HG03565 (cell line): ENCODE results near the gene VGLL1.

Experiments used
- ATAC-seq: cut with Tn5 transposase; IDR thresholded peaks from one replicate; pipeline ENCODE4 v1.9.1; 2021; ENCODE audit warnings: mild to moderate bottlenecking, moderate library complexity; ENCODE audit not compliant: unreplicated experiment

Gene VGLL1, protein sequence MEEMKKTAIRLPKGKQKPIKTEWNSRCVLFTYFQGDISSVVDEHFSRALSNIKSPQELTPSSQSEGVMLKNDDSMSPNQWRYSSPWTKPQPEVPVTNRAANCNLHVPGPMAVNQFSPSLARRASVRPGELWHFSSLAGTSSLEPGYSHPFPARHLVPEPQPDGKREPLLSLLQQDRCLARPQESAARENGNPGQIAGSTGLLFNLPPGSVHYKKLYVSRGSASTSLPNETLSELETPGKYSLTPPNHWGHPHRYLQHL

DNA sequence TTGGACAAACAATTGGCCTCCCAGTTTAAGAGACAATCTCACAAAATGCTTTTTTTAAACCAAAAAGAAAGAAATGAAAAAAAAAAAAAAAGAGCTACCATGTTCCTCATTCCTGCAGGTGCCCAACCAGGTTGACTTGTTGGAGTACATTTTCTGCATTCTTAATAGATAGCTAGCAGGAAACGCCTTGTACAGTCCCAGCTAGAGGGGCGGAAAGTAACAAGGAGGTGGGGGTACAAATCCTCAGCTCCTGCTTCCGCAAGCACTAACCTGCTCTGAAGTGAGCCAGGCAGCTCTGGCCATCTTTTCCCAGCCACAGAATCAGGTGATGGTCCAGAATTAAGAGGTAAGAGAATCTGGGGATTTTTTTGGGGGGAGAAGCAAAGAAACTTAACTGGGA lies at the start of gene VGLL1:
Gene VGLL1 (plus strand): TSS at position 265 of the 400 bp plus-strand sequence. CDS start 3,806 bp downstream, outside the sequence.
- ATAC-seq = no peak

DNA sequence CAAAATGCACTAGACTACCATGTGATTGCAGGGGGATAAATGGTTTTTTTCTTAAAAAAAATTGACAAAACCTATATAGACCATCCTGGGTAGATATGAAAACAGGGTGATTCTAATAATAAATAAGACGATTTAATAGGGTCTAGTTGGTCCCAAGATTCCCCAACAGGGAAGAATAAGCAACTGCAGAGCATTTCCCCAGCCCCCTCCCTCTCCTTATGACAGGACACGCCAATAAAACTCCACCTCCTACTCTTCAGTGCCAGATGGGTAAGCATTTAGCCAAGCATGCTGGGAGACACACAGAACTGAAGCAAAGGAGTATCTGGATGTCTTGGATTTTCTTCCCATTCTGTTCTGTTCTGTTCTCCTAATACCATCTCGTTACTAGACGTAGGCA lies 44.4 kb upstream of the VGLL1 start, which contains the start of gene BRS3:
Gene BRS3 (plus strand): TSS at position 301 of the 400 bp plus-strand sequence. CDS start 168 bp downstream, outside the sequence.
- ATAC-seq = no peak

DNA sequence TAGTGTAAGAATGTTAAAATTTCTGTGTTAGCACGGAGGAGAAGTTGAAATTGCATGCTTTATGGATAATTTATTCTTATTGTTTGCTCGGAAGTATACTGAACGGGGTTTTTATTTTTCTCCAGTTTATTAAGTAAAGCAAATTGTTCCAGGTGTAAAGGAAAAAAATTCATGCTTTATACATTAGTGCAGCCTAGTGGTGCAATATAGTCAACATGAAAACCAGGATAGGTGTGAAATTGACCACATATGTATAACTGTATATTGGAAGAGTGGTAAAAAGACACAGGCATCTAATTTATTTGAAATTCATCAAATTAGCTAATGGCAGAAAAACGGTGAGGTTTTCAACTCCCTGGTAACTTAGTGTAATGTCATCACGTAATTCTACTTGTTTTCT lies 43.3 kb upstream of the VGLL1 start:
- no peak for ATAC-seq

DNA sequence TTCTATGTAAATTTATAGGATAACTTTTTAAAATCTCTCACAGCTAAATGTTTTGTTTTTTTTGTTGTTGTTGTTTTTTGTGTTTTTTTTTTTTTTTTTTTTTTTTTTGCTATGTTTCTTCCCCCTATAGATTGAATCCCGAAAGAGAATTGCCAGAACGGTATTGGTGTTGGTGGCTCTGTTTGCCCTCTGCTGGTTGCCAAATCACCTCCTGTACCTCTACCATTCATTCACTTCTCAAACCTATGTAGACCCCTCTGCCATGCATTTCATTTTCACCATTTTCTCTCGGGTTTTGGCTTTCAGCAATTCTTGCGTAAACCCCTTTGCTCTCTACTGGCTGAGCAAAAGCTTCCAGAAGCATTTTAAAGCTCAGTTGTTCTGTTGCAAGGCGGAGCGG lies 40.2 kb upstream of the VGLL1 start:
- no peak for ATAC-seq

DNA sequence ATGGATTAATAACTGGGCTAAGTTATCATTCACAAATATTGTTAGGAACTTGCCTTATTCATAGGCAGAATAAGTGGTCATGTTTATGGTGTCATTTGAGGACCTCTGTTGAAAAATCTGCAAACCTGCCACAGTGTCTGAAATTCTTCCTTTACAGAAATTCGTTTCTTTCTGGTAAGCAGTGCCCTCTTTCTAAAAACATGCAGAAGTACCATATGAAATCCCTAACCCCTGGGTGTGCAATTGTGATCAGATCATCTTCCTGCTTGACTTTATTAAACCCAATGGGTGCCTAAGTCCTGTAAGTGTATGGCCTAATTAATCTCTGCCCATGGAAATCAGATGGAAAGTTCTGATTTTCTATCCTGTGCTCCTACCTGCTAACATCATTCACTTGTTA lies 39.0 kb upstream of the VGLL1 start:
- ATAC-seq = no peak

DNA sequence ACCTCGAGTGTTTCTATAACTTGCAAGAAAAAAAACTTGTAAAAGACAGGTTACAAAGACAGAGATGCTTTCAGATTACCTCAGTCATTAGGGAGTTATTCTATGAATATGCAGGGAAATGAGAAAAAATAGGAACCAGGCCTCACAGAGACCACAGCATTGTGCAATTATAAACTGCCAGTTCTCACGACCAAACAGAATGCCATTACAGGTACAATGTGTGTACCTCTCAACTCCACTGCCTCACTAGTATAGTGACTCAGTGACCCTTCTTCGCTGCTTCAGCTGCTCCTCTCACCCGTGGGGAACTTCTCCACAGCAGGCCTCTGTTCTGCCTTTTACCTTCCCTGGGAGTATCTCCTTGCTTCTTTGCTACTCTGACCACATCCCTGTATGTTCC lies 37.0 kb upstream of the VGLL1 start:
- no peak for ATAC-seq

DNA sequence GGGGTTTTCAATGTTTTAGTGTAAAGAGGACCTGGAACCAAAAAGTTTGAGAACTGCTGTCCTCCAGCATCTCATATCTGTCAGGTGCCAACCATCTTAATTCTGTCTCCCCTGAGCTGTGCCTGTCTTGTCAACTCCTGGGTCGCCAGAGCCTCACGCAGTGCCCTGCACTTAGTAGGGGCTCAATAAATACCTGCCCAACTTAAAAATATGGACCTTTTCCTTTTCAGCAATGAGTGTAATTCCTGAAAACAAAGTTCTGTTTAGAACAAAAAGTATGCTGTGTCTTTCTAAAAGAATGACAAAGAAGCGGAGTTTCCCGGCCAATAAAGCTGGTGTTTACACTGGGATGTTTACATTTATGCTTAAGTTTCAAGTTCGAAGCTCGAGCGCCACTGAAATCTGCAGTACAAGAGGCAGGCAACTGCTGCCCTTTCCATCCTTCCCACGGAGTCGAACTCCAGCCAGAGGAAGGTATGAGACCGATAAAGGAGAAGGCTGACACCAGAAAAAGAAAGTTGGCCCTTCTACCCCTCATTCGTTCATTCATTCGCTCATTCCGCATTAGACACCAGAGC lies 35.7 kb upstream of the VGLL1 start:
- ATAC-seq = no peak

DNA sequence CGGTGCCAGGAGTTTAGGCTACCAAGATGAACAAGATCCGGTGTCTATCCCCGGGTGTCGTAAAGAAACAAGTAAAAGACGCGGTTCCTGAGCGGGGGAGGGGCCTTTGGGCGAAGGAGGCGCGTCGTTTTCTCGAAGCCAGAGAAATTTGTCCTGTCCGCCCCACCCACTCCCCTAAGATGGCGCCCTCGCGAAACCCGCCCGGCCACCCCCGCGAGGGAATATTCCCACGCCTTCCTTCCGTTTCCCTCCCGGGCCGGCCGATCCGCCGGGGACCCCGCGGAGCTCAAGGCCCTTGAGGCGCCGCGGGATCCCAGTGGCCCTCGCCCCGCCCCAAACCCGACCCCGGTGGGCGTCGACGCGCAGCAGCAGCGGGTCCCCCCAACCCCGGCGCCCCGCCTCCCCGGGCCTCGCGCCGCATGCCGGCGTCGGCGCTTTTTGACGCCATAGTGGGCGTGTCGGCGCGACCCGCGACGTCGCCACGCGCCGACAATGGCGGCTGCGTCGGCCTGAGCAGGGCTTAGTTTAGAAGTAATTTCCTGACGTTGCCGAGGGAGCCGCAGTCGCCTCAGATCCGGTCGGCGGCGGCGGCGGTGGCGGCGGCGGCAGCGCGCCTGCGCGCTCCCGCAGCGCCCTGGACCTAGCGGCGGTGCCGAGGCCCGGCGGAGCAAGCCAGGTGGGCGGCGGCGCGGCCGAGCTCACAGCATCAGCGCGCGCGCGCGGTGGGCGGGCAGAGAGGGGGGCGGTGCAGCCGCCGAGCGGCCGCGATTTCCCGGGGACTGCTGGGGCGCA lies 35.1 kb upstream of the VGLL1 start:
- peak; percentile 75 for ATAC-seq

DNA sequence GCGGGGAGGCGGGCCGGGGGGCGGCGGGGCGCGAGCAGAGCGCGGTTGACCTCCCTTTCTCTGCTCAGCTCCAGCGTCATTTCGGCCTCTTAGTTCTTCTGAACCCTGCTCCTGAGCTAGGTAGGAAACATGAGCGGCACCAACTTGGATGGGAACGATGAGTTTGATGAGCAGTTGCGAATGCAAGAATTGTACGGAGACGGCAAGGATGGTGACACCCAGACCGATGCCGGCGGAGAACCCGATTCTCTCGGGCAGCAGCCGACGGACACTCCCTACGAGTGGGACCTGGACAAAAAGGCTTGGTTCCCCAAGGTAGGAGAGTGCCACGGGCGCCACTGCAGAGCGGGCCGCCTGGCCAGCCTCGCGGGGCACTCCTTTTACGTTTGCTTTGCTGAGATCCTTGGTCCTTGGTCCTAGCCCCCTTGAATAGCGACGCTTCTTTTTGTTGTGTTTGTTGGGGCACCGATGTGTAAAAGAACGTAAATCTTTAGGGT lies 34.4 kb upstream of the VGLL1 start, which contains the start of gene HTATSF1:
Gene HTATSF1 (plus strand): TSS at position 37 of the 497 bp plus-strand sequence. CDS start 93 bp downstream, at position 130.
- ATAC-seq = peak; percentile 3

DNA sequence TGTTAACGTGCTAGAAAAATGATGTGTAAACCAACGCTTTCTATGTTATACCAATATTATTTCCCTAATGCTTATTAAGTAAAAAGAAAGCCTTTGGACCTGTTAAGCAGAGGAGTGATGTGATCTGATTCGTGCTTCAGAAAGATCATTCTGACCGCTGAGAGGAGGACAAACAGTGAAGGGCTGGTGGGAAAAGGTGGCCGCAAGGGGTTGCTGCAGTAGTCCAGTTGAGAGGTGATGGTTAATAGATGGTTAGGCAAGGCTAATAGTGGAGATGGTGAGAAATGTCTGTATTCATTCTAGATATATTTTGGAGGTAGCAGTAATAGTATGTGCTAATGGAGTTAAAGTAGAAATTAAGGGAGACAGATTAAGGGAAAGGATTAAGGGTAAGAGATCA lies 12.9 kb upstream of the VGLL1 start:
- no peak for ATAC-seq

DNA sequence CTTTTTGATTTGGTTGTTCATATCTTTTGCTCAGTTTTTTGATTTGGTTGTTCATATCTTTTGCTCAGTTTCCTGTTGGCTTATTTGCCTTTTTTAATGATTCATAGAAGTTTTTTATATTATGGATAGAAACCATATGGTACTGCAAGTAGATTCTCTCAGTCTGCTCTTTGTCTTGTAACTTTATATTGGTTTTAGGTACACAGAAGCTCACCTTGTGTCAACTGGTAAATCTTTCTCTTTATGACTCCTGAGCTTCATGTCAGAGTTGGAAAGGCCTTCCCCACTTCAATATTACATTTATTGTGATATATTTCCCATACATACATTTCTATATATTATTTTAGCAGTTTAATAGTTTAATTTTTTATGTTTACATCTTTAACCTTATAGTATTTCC lies 8.2 kb upstream of the VGLL1 start:
- no peak for ATAC-seq

DNA sequence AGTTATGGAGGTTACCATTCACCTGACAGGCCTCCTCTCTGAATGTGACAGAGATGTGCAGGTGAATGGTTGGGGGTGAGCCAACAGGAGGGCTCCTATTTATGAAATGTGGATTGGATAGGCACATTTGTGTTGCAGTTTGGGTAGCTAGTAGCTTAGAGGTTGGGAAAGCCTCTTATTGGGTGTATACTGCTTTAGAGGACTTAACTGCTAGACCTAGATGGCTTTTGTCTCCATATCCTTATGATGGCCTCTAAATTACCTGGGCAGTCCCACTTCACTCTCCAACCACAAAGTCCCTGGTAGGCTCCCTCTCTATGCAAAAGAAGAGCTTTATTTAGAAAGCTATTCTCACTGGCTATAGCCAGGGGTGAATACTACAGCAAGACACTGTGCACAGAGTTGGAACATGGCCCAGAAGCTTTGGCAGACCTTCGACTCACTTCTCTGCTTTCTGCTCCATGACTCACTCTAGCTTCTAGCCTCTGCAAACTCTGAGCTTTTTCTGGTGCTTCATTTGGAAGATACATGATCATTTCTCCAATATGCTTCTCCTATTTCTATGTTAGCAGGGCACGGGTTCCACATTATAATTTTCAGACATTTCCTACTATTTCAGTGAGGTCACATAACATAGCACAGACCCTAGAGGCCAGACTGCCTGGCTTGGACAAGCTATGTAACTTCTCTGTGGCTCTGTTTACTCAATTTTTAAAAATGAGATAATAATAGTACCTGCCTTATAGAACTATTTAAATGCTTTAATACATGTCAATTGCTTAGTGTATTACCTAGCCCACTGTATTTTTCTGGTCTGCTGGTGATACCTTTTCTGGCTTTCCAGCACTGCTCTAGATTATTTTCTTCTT lies 6.0 kb upstream of the VGLL1 start:
- ATAC-seq = no peak

DNA sequence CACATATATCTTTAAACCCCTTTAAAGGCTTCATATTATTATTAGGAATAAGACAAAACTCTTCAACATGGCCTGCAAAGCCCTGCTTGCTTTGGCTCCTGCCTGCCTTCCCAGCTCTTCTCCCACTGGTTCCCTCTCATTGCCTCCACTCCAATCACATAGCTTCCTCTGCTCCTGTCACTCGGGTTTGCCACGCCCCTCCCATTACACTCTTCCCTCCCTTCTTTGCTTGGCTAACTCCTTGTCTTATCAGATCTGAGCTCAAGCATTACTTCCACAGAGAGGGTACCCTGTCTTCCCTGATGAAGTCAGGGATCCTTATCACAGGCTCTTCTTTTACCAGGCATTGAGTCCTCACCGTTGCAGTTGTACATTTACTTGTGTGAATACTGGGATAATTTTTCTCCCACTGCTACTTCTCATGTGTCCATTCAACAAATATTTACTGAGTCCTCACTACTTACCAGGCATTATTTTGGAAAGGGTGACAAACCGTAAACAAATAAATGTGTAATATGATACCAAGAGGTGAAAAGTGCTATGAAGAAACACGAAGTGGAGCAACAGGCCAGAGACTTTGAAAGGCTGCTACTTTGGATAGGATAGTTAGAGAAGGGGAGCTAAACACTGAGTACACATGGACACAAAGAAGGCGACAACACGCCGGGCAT lies 3.2 kb upstream of the VGLL1 start:
- no peak for ATAC-seq

DNA sequence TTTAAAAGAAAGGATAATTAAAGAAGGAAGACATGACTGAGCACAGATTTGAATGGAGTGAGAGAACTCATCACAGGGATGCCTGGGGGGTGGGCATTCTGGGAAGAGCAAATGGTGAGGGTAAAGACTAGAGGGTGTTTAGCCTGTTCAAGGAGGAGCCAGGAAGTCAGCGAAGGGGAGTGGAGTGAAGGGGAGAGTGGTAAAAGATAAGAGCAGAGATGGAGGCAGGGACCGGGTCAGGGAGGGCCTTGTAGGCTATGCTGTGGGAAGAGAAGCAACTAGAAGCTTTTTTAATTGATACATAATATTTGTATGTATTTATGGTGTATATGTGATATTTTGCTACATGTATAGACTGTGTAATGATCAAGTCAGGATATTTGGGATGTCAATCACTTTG lies 2.2 kb upstream of the VGLL1 start:
- no peak for ATAC-seq

DNA sequence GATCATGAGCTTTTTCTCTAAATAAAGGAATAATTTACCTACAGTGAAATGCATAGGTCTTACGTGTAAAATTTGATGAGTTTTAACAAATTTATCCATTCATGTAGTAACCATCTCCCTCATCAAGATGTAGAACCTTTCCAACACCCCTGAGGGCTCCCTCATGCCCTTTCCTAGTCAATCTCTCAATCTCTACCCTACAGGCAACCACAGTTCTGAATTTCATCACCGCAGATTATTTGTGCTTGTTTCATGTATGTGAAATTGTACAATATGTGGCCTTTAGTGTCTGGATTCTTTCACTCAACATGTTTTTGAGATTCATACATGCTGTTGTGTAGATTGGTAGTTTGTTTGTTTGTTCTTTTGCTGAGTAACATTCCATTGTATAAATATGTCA lies 2.1 kb downstream of the VGLL1 start:
- no peak for ATAC-seq

DNA sequence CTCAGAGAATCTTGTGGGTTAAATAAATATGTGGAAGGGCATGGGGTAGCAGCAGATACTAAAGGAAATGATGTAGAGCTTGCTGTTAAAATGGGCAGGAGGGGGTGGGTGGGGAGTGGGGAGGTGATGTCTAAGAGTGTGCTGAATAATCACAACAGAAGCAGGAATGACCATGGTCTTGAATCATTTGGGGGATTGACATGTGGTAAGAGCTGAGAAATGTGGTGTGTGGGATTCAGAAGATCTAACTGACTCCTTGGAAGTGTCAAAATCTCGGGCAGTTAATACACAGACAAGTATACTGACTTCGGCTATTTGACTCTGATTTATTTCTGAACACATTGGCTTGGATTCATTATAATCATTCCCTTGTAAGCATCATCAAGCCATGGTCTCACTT lies 6.8 kb downstream of the VGLL1 start:
- no peak for ATAC-seq

DNA sequence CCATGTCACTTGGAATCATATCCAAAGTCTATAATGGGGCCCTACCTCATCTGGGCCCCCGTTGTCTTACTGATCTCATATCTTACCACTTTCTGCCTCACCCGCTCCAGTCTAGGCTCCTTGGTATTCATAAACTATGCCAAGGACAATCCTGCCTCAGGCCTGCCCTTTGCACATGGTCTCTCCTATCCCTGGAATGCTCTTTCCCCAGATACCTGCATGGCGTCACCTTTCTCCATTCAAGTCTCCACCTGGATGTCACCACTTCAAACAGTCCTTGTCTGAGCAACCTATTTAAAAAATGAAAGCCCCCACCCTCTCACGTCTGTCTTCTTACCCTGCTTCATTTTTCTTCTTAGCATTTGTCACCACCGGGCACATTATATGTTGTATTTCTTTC lies 8.2 kb downstream of the VGLL1 start:
- ATAC-seq = no peak

DNA sequence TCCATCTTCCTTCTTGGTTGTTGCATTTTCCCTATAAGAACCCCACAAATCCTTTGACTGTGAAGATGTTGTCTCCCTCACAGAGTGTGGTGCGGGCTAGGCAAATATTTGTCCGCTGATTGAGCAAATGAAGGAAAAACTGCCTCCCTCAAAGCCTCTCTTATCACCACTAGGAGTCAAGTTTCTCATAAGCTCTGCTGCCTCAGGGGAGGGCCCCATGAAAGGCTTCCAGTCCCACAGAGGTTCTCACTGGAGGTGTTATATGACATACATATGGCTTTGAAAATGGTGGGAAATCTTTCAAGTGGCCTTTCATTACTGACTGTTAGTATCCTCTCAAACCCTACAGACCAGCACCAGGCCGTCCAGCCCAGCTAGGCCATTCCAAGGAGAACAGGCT lies 9.3 kb downstream of the VGLL1 start:
- ATAC-seq = no peak

DNA sequence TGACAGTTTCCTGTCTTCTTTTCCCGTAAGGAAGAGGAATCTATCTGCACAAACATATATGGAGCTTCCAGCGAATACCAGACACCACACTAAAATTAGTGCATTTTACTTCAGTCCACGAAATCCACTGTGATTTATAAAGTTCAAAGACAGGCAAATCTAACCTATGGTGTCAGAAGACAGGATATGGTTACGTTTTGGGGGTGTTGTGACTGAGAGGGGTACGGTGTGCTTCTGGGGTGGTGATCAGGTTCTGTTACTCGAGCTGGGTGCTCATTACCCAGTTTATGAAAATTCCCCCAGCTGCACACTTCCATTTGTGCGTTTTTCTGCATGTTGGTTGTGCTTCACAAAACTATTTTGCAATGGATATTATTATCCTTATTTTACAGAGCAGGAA lies 10.3 kb downstream of the VGLL1 start:
- ATAC-seq = no peak

DNA sequence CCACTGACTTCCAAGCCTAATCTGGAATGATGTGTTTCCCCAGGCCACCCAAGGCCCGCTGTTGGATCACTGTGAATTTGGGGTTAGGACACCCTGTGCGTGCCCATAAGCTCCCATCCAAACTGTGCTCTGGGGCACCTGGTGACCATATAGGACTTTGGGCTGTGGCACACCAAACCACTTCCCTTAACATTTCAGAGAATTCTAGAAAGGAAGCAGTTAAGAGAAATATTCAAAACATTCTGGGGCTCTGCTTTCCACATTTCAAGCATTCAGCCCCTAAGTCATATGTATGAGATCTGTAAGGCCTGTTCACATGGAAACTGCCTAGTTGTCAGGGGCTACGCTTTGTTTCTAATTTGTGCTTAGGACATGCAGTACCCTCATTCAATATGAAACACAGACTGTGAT lies 14.4 kb downstream of the VGLL1 start:
- no peak for ATAC-seq
